HepG2 (cell line): Measurements from ENCODE around the gene SLC25A44. TPM values are rescaled to one million over a fixed set of nuclear protein-coding genes. Genes with fewer than 3 reads are reported as not detected.
A peak's percentile ranks its signal among the peaks of the same experiment; 100 is the strongest.

Source experiments
- AHR ChIP-seq: IDR thresholded peaks from 2 replicates; pipeline ENCODE4 v1.6.1; 2018; ENCODE audit warnings: missing genetic modification reagents, missing compliant biosample characterization
- FLYWCH1 ChIP-seq: sonication (generic); formaldehyde crosslinking; IDR thresholded peaks from 2 replicates; pipeline ENCODE4 v1.8.1; 2023; ENCODE audit warnings: mild to moderate bottlenecking, missing genetic modification reagents
- GTF3A ChIP-seq: sonication (generic); formaldehyde crosslinking; conservative IDR thresholded peaks from 2 replicates; pipeline ENCODE4 v1.4.0; 2020; ENCODE audit warnings: mild to moderate bottlenecking, missing genetic modification reagents
- IKZF4 ChIP-seq: sonication (generic); formaldehyde crosslinking; IDR thresholded peaks from 2 replicates; pipeline ENCODE4 v1.5.1; 2020; ENCODE audit warnings: borderline replicate concordance, mild to moderate bottlenecking, low read depth, missing genetic modification reagents; ENCODE audit errors: not compliant biosample characterization
- NR3C1 ChIP-seq: sonication (generic); formaldehyde crosslinking; IDR thresholded peaks from 2 replicates; pipeline ENCODE4 v1.4.0; 2020; ENCODE audit warnings: missing genetic modification reagents
- PHF8 ChIP-seq: sonication (generic); formaldehyde crosslinking; IDR thresholded peaks from 2 replicates; pipeline ENCODE4 v1.5.0; 2020; ENCODE audit warnings: missing genetic modification reagents
- SUZ12 ChIP-seq: fragments of 150-350 bp; IDR thresholded peaks from 2 replicates; pipeline ENCODE4 v1.6.1; 2014; ENCODE audit warnings: low read depth, low read length
- TCF7 ChIP-seq: sonication (generic); IDR thresholded peaks from 2 replicates; pipeline ENCODE4 v1.6.1; 2016; ENCODE audit warnings: antibody characterized with exemption, low read depth
- ZFX ChIP-seq: sonication (generic); formaldehyde crosslinking; IDR thresholded peaks from 2 replicates; pipeline ENCODE4 v1.4.0; 2020; ENCODE audit warnings: mild to moderate bottlenecking, low read depth, missing genetic modification reagents, moderate library complexity
- ZNF468 ChIP-seq: sonication (generic); formaldehyde crosslinking; IDR thresholded peaks from 2 replicates; pipeline ENCODE4 v1.8.0; 2022; ENCODE audit warnings: mild to moderate bottlenecking, moderate library complexity, missing genetic modification reagents
- ZNF703 ChIP-seq: sonication (generic); formaldehyde crosslinking; IDR thresholded peaks from 2 replicates; pipeline ENCODE4 v1.5.1; 2020; ENCODE audit warnings: missing genetic modification reagents, mild to moderate bottlenecking, moderate library complexity, borderline replicate concordance
- polyA plus RNA-seq, 8 experiments: library from polyadenylated mRNA; depleted of rRNA in 3 of 8; stranded (reverse) in 7 of 8; unstranded in 1 of 8; fragments of >200 nt; fragmentation: Illumina TruSeq in 4 of 8; extraction: Trizol in 4 of 8; gene quantifications; 2 replicates each; pipeline versions ENCODE4 v1.2.1 to v1.2.3, GENCODE V29; 2011 to 2016; ENCODE audit warnings: low read depth in 4 of 8, missing spikeins in 1 of 8, mixed read lengths in 1 of 8; ENCODE audit not compliant: insufficient read depth in 1 of 8
- total RNA-seq, 5 experiments: library from RNA; depleted of rRNA; stranded (reverse); fragments of >200 nt; fragmentation: Illumina TruSeq; extraction: Trizol; gene quantifications; 2 replicates each; pipeline ENCODE4 v1.2.3, GENCODE V29; 2016; ENCODE audit warnings: low read depth in 1 of 5
- TF ChIP-seq, protein P1 (sequence below): sonication (generic); formaldehyde crosslinking; IDR thresholded peaks from 2 replicates; pipeline ENCODE4 v1.5.0; 2020; ENCODE audit warnings: mild to moderate bottlenecking, missing genetic modification reagents, borderline replicate concordance
- TF ChIP-seq, protein P2 (sequence below): sonication (generic); formaldehyde crosslinking; IDR thresholded peaks from 2 replicates; pipeline ENCODE4 v1.5.0; 2020; ENCODE audit warnings: missing genetic modification reagents
- TF ChIP-seq, protein P3 (sequence below): fragments of 450-650 bp; IDR thresholded peaks from 2 replicates; pipeline ENCODE4 v1.6.1; 2017; ENCODE audit warnings: mild to moderate bottlenecking

Gene SLC25A44
- total and polyA plus RNA-seq, 2 of the 13 experiments (the other 11 are each of a cell fraction or from before 2014, with no cell fraction given): 10.7 to 13.4 TPM

DNA sequence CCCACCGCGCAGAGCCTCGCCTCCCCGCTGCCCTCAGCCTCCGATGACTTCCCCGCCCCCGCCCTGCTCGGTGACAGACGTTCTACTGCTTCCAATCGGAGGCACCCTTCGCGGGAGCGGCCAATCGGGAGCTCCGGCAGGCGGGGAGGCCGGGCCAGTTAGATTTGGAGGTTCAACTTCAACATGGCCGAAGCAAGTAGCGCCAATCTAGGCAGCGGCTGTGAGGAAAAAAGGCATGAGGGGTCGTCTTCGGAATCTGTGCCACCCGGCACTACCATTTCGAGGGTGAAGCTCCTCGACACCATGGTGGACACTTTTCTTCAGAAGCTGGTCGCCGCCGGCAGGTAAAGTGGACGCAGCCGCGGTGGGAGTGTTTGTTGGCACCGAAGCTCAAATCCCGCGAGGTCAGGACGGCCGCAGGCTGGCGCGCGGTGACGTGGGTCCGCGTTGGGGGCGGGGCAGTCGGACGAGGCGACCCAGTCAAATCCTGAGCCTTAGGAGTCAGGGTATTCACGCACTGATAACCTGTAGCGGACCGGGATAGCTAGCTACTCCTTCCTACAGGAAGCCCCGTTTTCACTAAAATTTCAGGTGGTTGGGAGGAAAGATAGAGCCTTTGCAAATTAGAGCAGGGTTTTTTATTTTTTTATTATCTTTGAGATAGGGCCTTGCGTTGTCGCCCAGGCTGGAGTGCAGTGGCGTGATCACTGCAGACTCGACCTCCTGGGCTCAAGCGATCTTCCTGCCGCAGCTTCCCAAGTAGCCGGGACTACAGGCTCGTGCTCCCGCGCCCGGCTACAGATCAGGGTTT is 19.1 kb downstream of the SLC25A44 start, which contains the start of gene PMF1 (continued):
- TF ChIP-seq, protein P1, sequence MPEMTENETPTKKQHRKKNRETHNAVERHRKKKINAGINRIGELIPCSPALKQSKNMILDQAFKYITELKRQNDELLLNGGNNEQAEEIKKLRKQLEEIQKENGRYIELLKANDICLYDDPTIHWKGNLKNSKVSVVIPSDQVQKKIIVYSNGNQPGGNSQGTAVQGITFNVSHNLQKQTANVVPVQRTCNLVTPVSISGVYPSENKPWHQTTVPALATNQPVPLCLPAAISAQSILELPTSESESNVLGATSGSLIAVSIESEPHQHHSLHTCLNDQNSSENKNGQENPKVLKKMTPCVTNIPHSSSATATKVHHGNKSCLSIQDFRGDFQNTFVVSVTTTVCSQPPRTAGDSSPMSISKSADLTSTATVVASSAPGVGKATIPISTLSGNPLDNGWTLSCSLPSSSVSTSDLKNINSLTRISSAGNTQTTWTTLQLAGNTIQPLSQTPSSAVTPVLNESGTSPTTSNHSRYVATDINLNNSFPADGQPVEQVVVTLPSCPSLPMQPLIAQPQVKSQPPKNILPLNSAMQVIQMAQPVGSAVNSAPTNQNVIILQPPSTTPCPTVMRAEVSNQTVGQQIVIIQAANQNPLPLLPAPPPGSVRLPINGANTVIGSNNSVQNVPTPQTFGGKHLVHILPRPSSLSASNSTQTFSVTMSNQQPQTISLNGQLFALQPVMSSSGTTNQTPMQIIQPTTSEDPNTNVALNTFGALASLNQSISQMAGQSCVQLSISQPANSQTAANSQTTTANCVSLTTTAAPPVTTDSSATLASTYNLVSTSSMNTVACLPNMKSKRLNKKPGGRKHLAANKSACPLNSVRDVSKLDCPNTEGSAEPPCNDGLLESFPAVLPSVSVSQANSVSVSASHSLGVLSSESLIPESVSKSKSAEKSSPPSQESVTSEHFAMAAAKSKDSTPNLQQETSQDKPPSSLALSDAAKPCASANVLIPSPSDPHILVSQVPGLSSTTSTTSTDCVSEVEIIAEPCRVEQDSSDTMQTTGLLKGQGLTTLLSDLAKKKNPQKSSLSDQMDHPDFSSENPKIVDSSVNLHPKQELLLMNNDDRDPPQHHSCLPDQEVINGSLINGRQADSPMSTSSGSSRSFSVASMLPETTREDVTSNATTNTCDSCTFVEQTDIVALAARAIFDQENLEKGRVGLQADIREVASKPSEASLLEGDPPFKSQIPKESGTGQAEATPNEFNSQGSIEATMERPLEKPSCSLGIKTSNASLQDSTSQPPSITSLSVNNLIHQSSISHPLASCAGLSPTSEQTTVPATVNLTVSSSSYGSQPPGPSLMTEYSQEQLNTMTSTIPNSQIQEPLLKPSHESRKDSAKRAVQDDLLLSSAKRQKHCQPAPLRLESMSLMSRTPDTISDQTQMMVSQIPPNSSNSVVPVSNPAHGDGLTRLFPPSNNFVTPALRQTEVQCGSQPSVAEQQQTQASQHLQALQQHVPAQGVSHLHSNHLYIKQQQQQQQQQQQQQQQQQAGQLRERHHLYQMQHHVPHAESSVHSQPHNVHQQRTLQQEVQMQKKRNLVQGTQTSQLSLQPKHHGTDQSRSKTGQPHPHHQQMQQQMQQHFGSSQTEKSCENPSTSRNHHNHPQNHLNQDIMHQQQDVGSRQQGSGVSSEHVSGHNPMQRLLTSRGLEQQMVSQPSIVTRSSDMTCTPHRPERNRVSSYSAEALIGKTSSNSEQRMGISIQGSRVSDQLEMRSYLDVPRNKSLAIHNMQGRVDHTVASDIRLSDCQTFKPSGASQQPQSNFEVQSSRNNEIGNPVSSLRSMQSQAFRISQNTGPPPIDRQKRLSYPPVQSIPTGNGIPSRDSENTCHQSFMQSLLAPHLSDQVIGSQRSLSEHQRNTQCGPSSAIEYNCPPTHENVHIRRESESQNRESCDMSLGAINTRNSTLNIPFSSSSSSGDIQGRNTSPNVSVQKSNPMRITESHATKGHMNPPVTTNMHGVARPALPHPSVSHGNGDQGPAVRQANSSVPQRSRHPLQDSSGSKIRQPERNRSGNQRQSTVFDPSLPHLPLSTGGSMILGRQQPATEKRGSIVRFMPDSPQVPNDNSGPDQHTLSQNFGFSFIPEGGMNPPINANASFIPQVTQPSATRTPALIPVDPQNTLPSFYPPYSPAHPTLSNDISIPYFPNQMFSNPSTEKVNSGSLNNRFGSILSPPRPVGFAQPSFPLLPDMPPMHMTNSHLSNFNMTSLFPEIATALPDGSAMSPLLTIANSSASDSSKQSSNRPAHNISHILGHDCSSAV (CRISPR knock-in tag): no peak
- TF ChIP-seq, protein P2, sequence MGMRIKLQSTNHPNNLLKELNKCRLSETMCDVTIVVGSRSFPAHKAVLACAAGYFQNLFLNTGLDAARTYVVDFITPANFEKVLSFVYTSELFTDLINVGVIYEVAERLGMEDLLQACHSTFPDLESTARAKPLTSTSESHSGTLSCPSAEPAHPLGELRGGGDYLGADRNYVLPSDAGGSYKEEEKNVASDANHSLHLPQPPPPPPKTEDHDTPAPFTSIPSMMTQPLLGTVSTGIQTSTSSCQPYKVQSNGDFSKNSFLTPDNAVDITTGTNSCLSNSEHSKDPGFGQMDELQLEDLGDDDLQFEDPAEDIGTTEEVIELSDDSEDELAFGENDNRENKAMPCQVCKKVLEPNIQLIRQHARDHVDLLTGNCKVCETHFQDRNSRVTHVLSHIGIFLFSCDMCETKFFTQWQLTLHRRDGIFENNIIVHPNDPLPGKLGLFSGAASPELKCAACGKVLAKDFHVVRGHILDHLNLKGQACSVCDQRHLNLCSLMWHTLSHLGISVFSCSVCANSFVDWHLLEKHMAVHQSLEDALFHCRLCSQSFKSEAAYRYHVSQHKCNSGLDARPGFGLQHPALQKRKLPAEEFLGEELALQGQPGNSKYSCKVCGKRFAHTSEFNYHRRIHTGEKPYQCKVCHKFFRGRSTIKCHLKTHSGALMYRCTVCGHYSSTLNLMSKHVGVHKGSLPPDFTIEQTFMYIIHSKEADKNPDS (CRISPR knock-in tag): no peak
- no peak for TF ChIP-seq TCF7
- no peak for TF ChIP-seq ZNF703 (CRISPR knock-in tag)
- TF ChIP-seq SUZ12: no peak
- TF ChIP-seq ZNF468: 0 out of 2 replicates have a peak, but pooled peaks have one; percentile 63
- no peak for TF ChIP-seq NR3C1 (CRISPR knock-in tag)
- TF ChIP-seq GTF3A (CRISPR knock-in tag): 0 out of 2 replicates have a peak, but pooled peaks have one; percentile 56
- TF ChIP-seq ZFX (CRISPR knock-in tag): peak; percentile 74
- peak; percentile 55 for TF ChIP-seq AHR
- TF ChIP-seq IKZF4 (CRISPR knock-in tag): no peak
- TF ChIP-seq FLYWCH1 (CRISPR knock-in tag): no peak
- TF ChIP-seq, protein P3, sequence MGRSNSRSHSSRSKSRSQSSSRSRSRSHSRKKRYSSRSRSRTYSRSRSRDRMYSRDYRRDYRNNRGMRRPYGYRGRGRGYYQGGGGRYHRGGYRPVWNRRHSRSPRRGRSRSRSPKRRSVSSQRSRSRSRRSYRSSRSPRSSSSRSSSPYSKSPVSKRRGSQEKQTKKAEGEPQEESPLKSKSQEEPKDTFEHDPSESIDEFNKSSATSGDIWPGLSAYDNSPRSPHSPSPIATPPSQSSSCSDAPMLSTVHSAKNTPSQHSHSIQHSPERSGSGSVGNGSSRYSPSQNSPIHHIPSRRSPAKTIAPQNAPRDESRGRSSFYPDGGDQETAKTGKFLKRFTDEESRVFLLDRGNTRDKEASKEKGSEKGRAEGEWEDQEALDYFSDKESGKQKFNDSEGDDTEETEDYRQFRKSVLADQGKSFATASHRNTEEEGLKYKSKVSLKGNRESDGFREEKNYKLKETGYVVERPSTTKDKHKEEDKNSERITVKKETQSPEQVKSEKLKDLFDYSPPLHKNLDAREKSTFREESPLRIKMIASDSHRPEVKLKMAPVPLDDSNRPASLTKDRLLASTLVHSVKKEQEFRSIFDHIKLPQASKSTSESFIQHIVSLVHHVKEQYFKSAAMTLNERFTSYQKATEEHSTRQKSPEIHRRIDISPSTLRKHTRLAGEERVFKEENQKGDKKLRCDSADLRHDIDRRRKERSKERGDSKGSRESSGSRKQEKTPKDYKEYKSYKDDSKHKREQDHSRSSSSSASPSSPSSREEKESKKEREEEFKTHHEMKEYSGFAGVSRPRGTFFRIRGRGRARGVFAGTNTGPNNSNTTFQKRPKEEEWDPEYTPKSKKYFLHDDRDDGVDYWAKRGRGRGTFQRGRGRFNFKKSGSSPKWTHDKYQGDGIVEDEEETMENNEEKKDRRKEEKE: no peak
- peak; percentile 82 for TF ChIP-seq PHF8 (CRISPR knock-in tag)
